B cell (primary cell): ENCODE results near the gene CD80. TPM values are rescaled to one million over a fixed set of nuclear protein-coding genes. Genes with fewer than 3 reads are reported as not detected.

ENCODE experiments used
- ATAC-seq: fragments of 200-7000 bp; cut with Tn5 transposase; one replicate; pipeline ENCODE4 v1.10.0; 2021; ENCODE audit warnings: low read depth, mild to moderate bottlenecking, moderate number of reproducible peaks, moderate library complexity
- CTCF ChIA-PET: fragments of 350-600 bp; sonication (Branson Sonifier 250); formaldehyde crosslinking; loops from one replicate; lab custom pipeline; 2021; ENCODE audit warnings: antibody characterized with exemption, inconsistent platforms; lab: Charles Lee
- POLR2A ChIA-PET: fragments of 350-600 bp; sonication (Branson Sonifier 250); formaldehyde crosslinking; loops from one replicate; lab custom pipeline; 2021; ENCODE audit warnings: antibody characterized with exemption; lab: Charles Lee
- DNase-seq: peaks from one replicate; pipeline ENCODE4 v3.0.0; 2013
- H2AFZ ChIP-seq: 2 replicates; pipeline ENCODE4 v1.6.1; 2012; ENCODE audit warnings: mild to moderate bottlenecking, low read depth, low read length; ENCODE audit not compliant: insufficient read depth, poor library complexity, severe bottlenecking
- H3K27ac ChIP-seq, 2 donors: 1 replicate in 1 of 2; 2 replicates in 1 of 2; pipeline ENCODE4 v1.5.1; 2012 to 2013; ENCODE audit warnings: low read length in 2 of 2, mild to moderate bottlenecking in 2 of 2, moderate library complexity in 1 of 2
- H3K27me3 ChIP-seq, 4 experiments: fragments of 200-600 bp in 1 of 4; sonication (generic) in 1 of 4; replicated peaks in 1 of 4; 1 replicate in 2 of 4; 2 replicates in 2 of 4; pipeline versions ENCODE4 v1.6.1 to v1.7.0; 2013 to 2016; ENCODE audit warnings: low read length in 3 of 4, mild to moderate bottlenecking in 2 of 4, mixed read lengths in 1 of 4, moderate library complexity in 1 of 4; ENCODE audit not compliant: insufficient read depth in 4 of 4, control insufficient read depth in 3 of 4; ENCODE audit errors: control extremely low read depth in 1 of 4
- H3K36me3 ChIP-seq, 2 experiments: replicated peaks in 1 of 2; 1 replicate in 1 of 2; 2 replicates in 1 of 2; pipeline versions ENCODE4 v1.6.1 to v1.7.1; 2013; ENCODE audit warnings: low read length in 1 of 2; ENCODE audit not compliant: insufficient read depth in 2 of 2, control insufficient read depth in 1 of 2; ENCODE audit errors: control extremely low read depth in 1 of 2, extremely low read depth in 1 of 2
- H3K4me1 ChIP-seq, 2 donors: fragments of 200-600 bp in 1 of 2; sonication (generic) in 1 of 2; 1 replicate in 1 of 2; 2 replicates in 1 of 2; pipeline versions ENCODE4 v1.5.1 to v1.6.1; 2013 to 2017; ENCODE audit warnings: low read length in 2 of 2; ENCODE audit not compliant: control insufficient read depth in 2 of 2, insufficient read depth in 2 of 2
- H3K4me2 ChIP-seq: replicated peaks from 2 replicates; pipeline ENCODE3; 2012; ENCODE audit warnings: mild to moderate bottlenecking, low read depth, low read length; ENCODE audit not compliant: poor library complexity, severe bottlenecking
- H3K4me3 ChIP-seq, 5 experiments: fragments of 200-600 bp in 1 of 5; sonication (generic) in 1 of 5; 1 replicate in 3 of 5; 2 replicates in 2 of 5; pipeline versions ENCODE4 v1.5.1 to v1.7.0; 2011 to 2016; ENCODE audit warnings: low read length in 4 of 5, mild to moderate bottlenecking in 4 of 5, low read depth in 2 of 5, control low read depth in 1 of 5, moderate library complexity in 1 of 5; ENCODE audit not compliant: insufficient read depth in 1 of 5; ENCODE audit errors: control extremely low read depth in 1 of 5, extremely low read depth in 1 of 5
- H3K79me2 ChIP-seq: fragments of 200-600 bp; sonication (generic); one replicate; pipeline ENCODE4 v1.6.0; 2016; ENCODE audit warnings: low read length; ENCODE audit not compliant: control insufficient read depth, insufficient read depth
- H3K9ac ChIP-seq: fragments of 200-600 bp; sonication (generic); 2 replicates; pipeline ENCODE4 v1.6.1; 2017; ENCODE audit warnings: mild to moderate bottlenecking, low read length, moderate library complexity
- H3K9me3 ChIP-seq, 3 donors: one replicate each; pipeline versions ENCODE4 v1.6.1 to v1.7.1; 2013; ENCODE audit warnings: low read length in 2 of 3; ENCODE audit not compliant: control insufficient read depth in 2 of 3, insufficient read depth in 1 of 3; ENCODE audit errors: control extremely low read depth in 1 of 3
- H4K20me1 ChIP-seq: 2 replicates; pipeline ENCODE4 v1.6.0; 2012; ENCODE audit warnings: mild to moderate bottlenecking, low read length; ENCODE audit not compliant: insufficient read depth, control insufficient read depth, poor library complexity, severe bottlenecking
- H3K27ac Mint-ChIP-seq: one replicate; pipeline ENCODE4 v1.8.0; 2021; ENCODE audit warnings: mixed read lengths
- H3K27me3 Mint-ChIP-seq: one replicate; pipeline ENCODE4 v1.8.0; 2021; ENCODE audit warnings: mixed read lengths
- H3K4me1 Mint-ChIP-seq: one replicate; pipeline ENCODE4 v1.8.0; 2021; ENCODE audit warnings: mixed read lengths
- H3K4me3 Mint-ChIP-seq: one replicate; pipeline ENCODE4 v1.8.0; 2021; ENCODE audit warnings: mixed read lengths
- H3K9me3 Mint-ChIP-seq: one replicate; pipeline ENCODE4 v1.8.0; 2022; ENCODE audit warnings: mixed read lengths; ENCODE audit not compliant: insufficient read depth
- EZH2 ChIP-seq: IDR thresholded peaks from 2 replicates; pipeline ENCODE4 v1.6.1; 2012; ENCODE audit warnings: borderline replicate concordance, low read depth, mild to moderate bottlenecking, moderate library complexity, low read length; ENCODE audit not compliant: insufficient read depth, poor library complexity, severe bottlenecking
- WGBS: methylation state at CpG from one replicate; pipeline ENCODE4 v1.1.5; 2013; ENCODE audit warnings: missing lambda C conversion rate; ENCODE audit not compliant: insufficient coverage; 5-methylcytosine and 5-hydroxymethylcytosine counted together
- intact Hi-C: fragments of 100-400 bp; cut with micrococcal nuclease; formaldehyde crosslinking; loops from one replicate; pipeline ENCODE4 v1.10.0; 2022
- polyA plus RNA-seq: library from polyadenylated mRNA; depleted of rRNA; stranded (reverse); fragments of >200 nt; gene quantifications from 2 replicates; pipeline ENCODE4 v1.2.3, GENCODE V29; 2012
- total RNA-seq, 2 donors: library from RNA; stranded (reverse); fragments of 120-200 nt in 1 of 2; gene quantifications; 1 replicate in 1 of 2; 2 replicates in 1 of 2; pipeline versions ENCODE4 v1.2.3 to v1.2.4, GENCODE V29; 2013 to 2022
- TF ChIP-seq, protein P1 (sequence below): fragments of 200-600 bp; IDR thresholded peaks from one replicate; pipeline ENCODE4 v1.8.0; 2022; ENCODE audit warnings: antibody characterized with exemption, mild to moderate bottlenecking

CD80 gene
- total and polyA plus RNA-seq, 2 donors (not counting 1 experiment from before 2014, with no cell fraction given): 15.0 to 26.5 TPM

DNA sequence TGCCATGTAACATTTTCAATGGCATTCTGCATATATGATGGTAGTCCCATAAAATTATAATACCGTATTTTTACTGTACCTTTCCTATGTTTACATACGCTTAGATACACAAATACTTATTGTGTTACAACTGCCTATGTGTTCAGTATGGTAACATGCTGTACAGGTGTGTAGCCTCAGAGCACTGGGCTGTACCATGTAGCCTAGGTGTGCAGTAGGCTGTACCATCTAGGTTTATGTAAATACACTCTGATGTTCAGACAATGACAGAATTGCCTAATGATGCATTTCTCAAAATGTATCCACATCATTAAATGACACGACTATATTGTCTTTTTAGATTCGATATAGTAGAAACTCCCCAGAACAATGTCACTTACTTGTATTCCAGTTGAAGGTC is 22.7 kb downstream of the CD80 start:
- CTCF ChIA-PET: no interaction called here
- no peak for ATAC-seq
- Mint-ChIP-seq H3K27me3 (no peaks in the 10 kb centered on the region), H3K4me1 (peaks cover 34% of the 10 kb centered on the region), H3K4me3 (no peak overlapping the region), H3K9me3 (no peaks in the 10 kb centered on the region), H3K27ac (no peak overlapping the region)
- Histone ChIP-seq H2AFZ (no peak overlapping the region), H4K20me1 (no peaks in the 10 kb centered on the region), H3K9ac (no peak overlapping the region), H3K4me3 (no peak overlapping the region), H3K4me1 (peaks cover 23 to 24% of the 10 kb centered on the region in 2 donors), H3K36me3 (peaks cover 0 to 2% of the 10 kb centered on the region in 2 experiments), H3K79me2 (no peaks in the 10 kb centered on the region), H3K9me3 (no peaks in the 10 kb centered on the region), H3K27me3 (no peaks in the 10 kb centered on the region), H3K4me2 (no peak overlapping the region), H3K27ac (no peak overlapping the region)
- POLR2A ChIA-PET: no interaction called here
- intact Hi-C loops: no loop called here
- TF ChIP-seq EZH2: no peak
- TF ChIP-seq, protein P1, sequence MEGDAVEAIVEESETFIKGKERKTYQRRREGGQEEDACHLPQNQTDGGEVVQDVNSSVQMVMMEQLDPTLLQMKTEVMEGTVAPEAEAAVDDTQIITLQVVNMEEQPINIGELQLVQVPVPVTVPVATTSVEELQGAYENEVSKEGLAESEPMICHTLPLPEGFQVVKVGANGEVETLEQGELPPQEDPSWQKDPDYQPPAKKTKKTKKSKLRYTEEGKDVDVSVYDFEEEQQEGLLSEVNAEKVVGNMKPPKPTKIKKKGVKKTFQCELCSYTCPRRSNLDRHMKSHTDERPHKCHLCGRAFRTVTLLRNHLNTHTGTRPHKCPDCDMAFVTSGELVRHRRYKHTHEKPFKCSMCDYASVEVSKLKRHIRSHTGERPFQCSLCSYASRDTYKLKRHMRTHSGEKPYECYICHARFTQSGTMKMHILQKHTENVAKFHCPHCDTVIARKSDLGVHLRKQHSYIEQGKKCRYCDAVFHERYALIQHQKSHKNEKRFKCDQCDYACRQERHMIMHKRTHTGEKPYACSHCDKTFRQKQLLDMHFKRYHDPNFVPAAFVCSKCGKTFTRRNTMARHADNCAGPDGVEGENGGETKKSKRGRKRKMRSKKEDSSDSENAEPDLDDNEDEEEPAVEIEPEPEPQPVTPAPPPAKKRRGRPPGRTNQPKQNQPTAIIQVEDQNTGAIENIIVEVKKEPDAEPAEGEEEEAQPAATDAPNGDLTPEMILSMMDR: no peak
- no peak for DNase-seq
- no CpG with 5 or more reads among the region's 4 CpGs for WGBS

DNA sequence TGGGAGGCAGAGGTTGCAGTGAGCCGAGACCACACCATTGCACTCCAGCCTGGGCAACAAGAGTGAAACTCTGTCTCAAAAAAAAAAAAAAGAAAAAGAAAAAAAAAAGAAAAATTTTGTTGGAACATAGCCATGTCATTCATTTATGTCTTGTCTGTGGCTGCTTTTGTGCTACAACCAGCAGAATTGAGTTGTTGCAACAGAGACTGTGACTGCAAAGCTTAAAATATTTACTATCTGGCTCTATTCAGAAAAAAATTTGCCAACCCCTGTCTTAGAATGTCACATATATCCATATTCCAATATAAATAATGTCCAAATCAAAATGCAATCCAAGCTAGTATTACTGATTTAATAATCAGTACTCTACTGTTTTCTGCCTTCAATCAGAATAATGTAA is 25.1 kb downstream of the CD80 start:
- intact Hi-C loops: no loop called here
- Histone ChIP-seq H3K9ac (no peak overlapping the region), H3K4me1 (peaks cover 13 to 15% of the 10 kb centered on the region in 2 donors), H3K4me2 (no peak overlapping the region), H3K27me3 (no peaks in the 10 kb centered on the region), H3K9me3 (no peaks in the 10 kb centered on the region), H3K36me3 (peaks cover 0 to 10% of the 10 kb centered on the region in 2 experiments), H3K27ac (no peak overlapping the region), H3K4me3 (no peak overlapping the region), H4K20me1 (no peaks in the 10 kb centered on the region), H2AFZ (no peak overlapping the region), H3K79me2 (no peaks in the 10 kb centered on the region)
- no peak for TF ChIP-seq EZH2
- TF ChIP-seq, protein P1: no peak
- Mint-ChIP-seq H3K27me3 (no peaks in the 10 kb centered on the region), H3K9me3 (no peaks in the 10 kb centered on the region), H3K4me1 (peaks cover 26% of the 10 kb centered on the region), H3K4me3 (no peak overlapping the region), H3K27ac (no peak overlapping the region)
- DNase-seq (no peak), ATAC-seq (no peak)
- ChIA-PET CTCF (no interaction called here), POLR2A (interaction anchor here (0.7 kb wide), 1 partner anchor 275 kb away, joined by 7 read pairs; no protein-coding TSS in a partner anchor)
- no CpG with 5 or more reads among the region's 1 CpG for WGBS
